ENCODE data around the gene C19orf44. TPM values are rescaled to one million over a fixed set of nuclear protein-coding genes. Genes with fewer than 3 reads are reported as not detected.
"Not testable (repeated sequence)": the region's sequence is repeated elsewhere in the genome, so short reads cannot be mapped to it uniquely, and the experiment has no call there.

C19orf44 gene
- total RNA-seq, 1 donor from 2014 or later = 12.3 TPM

GRCh38 chr19:16477311-16477710, 18.9 kb upstream of the C19orf44 start:
- TF ChIP-seq CTCF (IDR thresholded peaks at IDR 0.05; ENCODE audit: unreplicated experiment) = no peak
- Mint-ChIP-seq H3K9me3 (ENCODE audit: low read depth) (no peaks in the 10 kb centered on the region), H3K4me1 (ENCODE audit: low read depth) (no peaks in the 10 kb centered on the region), H3K36me3 (ENCODE audit: insufficient read depth) (no peaks in the 10 kb centered on the region), H3K4me3 (ENCODE audit: low read depth) (no peak overlapping the region), H3K27me3 (no peaks in the 10 kb centered on the region), H3K27ac (no peak overlapping the region)
- no peak for DNase-seq (ENCODE audit: low spot score, unreplicated experiment)

GRCh38 chr19:16482745-16483144, 13.4 kb upstream of the C19orf44 start:
- no peak overlapping the region for H3K27ac Mint-ChIP-seq
- no peak for TF ChIP-seq CTCF (IDR thresholded peaks at IDR 0.05; ENCODE audit: unreplicated experiment)
- H3K36me3 Mint-ChIP-seq (ENCODE audit: insufficient read depth) = no peaks in the 10 kb centered on the region
- H3K4me3 Mint-ChIP-seq (ENCODE audit: low read depth) = no peak overlapping the region
- no peak for DNase-seq (ENCODE audit: low spot score, unreplicated experiment)
- no peaks in the 10 kb centered on the region for H3K9me3 Mint-ChIP-seq (ENCODE audit: low read depth)
- H3K27me3 Mint-ChIP-seq = no peaks in the 10 kb centered on the region
- H3K4me1 Mint-ChIP-seq (ENCODE audit: low read depth) = no peaks in the 10 kb centered on the region

- DNase-seq (ENCODE audit: low spot score, unreplicated experiment); H3K36me3 Mint-ChIP-seq (ENCODE audit: insufficient read depth); H3K4me3 Mint-ChIP-seq (ENCODE audit: low read depth); H3K4me1 Mint-ChIP-seq (ENCODE audit: low read depth); H3K27me3 Mint-ChIP-seq; H3K27ac Mint-ChIP-seq; H3K9me3 Mint-ChIP-seq (ENCODE audit: low read depth): not testable (repeated sequence)
These were observed 9.7 kb upstream of the C19orf44 start for GRCh38 chr19:16486476-16486875.

GRCh38 chr19:16496613-16496983, 404 bp downstream of the C19orf44 start:
- Mint-ChIP-seq H3K9me3 (ENCODE audit: low read depth) (no peaks in the 10 kb centered on the region), H3K27ac (peak overlapping the region; percentile 90), H3K36me3 (ENCODE audit: insufficient read depth) (peaks cover 5% of the 10 kb centered on the region)

GRCh38 chr19:16497042-16497441, 848 bp downstream of the C19orf44 start:
- Mint-ChIP-seq H3K4me1 (ENCODE audit: low read depth) (peaks cover 12% of the 10 kb centered on the region), H3K9me3 (ENCODE audit: low read depth) (no peaks in the 10 kb centered on the region), H3K27ac (no peak overlapping the region), H3K4me3 (ENCODE audit: low read depth) (peak overlapping the region; percentile 92), H3K36me3 (ENCODE audit: insufficient read depth) (peaks cover 5% of the 10 kb centered on the region), H3K27me3 (no peaks in the 10 kb centered on the region)
- TF ChIP-seq CTCF (IDR thresholded peaks at IDR 0.05; ENCODE audit: unreplicated experiment) = no peak
- DNase-seq (ENCODE audit: low spot score, unreplicated experiment) = no peak

More at GRCh38 chr19:16496613-16496983, 404 bp downstream of the C19orf44 start:
- TF ChIP-seq CTCF (IDR thresholded peaks at IDR 0.05; ENCODE audit: unreplicated experiment) = no peak
- no peaks in the 10 kb centered on the region for H3K27me3 Mint-ChIP-seq
- H3K4me3 Mint-ChIP-seq (ENCODE audit: low read depth) = peak overlapping the region; percentile 92
- H3K4me1 Mint-ChIP-seq (ENCODE audit: low read depth) = peaks cover 12% of the 10 kb centered on the region
- no peak for DNase-seq (ENCODE audit: low spot score, unreplicated experiment)

GRCh38 chr19:16497837-16498236, 1.6 kb downstream of the C19orf44 start:
- H3K9me3 Mint-ChIP-seq (ENCODE audit: low read depth) = no peaks in the 10 kb centered on the region
- peaks cover 6% of the 10 kb centered on the region for H3K36me3 Mint-ChIP-seq (ENCODE audit: insufficient read depth)
- peak overlapping the region; percentile 92 for H3K4me3 Mint-ChIP-seq (ENCODE audit: low read depth)
- peaks cover 12% of the 10 kb centered on the region for H3K4me1 Mint-ChIP-seq (ENCODE audit: low read depth)
- no peak for DNase-seq (ENCODE audit: low spot score, unreplicated experiment)
- TF ChIP-seq CTCF (IDR thresholded peaks at IDR 0.05; ENCODE audit: unreplicated experiment) = no peak
- no peak overlapping the region for H3K27ac Mint-ChIP-seq
- H3K27me3 Mint-ChIP-seq = no peaks in the 10 kb centered on the region

All from progenitor cell of endocrine pancreas (in vitro differentiated cells).